GM04503 (cell line): ENCODE measurements around the gene RGS8.

Experiments
- DNase-seq: peaks from one replicate; pipeline ENCODE4 v3.0.0-alpha.2; 2012; ENCODE audit warnings: low read depth

Gene RGS8

GRCh38 chr1:182639330-182639729 lies 45.1 kb downstream of the RGS8 start:
- no peak for DNase-seq

- no peak for DNase-seq
These were observed 46.6 kb downstream of the RGS8 start for GRCh38 chr1:182637769-182638168.

DNA sequence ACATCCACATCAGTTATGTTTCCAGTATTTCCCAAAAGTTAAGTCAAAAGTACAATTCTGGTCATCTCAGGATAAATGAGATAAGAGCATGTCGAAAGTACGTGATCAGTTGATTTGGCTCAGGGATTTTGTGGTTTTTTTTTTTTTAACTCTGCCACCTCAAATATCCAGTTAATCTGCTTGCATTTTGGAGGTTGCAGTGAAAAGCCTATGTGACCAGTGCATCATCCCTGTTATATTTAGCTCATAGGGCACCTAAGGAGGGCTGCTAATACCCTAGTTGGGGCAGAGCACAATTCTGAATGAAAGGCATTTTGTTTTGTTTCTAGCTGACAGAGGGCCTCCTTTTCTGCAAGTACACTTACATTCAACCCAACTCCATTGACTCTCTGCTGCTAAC lies 48.5 kb downstream of the RGS8 start:
- DNase-seq: no peak
